Urothelium cell line (cell line): ENCODE measurements around the gene ITLN2.
"Not testable (repeated sequence)": the region's sequence is repeated elsewhere in the genome, so short reads cannot be mapped to it uniquely, and the experiment has no call there.

ENCODE experiments used
- DNase-seq: peaks from one replicate; pipeline ENCODE4 v3.0.0; 2011; ENCODE audit warnings: low spot score, mixed read lengths
- FAIRE-seq: peaks from 2 replicates; lab custom pipeline; 2011; peaks lifted over from hg19 to GRCh38; lab: Jason Lieb, UNC

Gene ITLN2

GRCh38 chr1:160910170-160910750 is 44.3 kb downstream of the ITLN2 start:
- DNase-seq (no peak), FAIRE-seq (no peak)

DNA sequence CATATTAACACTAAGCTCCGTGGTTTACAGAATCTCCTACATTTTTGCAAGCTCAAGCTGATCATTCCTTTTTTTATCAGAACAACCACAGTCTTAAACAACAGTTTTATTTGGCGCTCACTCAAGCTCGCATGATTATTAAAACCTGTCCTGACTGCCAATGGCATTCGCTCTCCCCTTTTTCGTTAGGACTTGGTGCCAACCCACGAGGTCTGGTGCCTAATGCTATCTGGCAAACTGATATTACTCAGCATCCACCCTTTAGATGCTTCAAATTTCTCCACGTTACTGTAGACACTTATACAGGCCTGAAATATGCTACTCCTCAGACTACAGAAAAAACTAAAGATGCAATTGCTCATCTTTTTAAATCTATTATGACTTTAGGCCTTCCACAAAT is 46.6 kb downstream of the ITLN2 start:
- DNase-seq (no peak), FAIRE-seq (no peak)

- FAIRE-seq, result no peak
- DNase-seq, result no peak
Observed at GRCh38 chr1:160905617-160905989, 49.0 kb downstream of the ITLN2 start.

GRCh38 chr1:160904783-160905616 is 49.6 kb downstream of the ITLN2 start:
- FAIRE-seq (no peak), DNase-seq (no peak)

GRCh38 chr1:160902251-160902650 is 52.4 kb downstream of the ITLN2 start:
- DNase-seq, FAIRE-seq: not testable (repeated sequence)

- no peak for FAIRE-seq
- no peak for DNase-seq
Observed at GRCh38 chr1:160901768-160902167, 52.8 kb downstream of the ITLN2 start.

GRCh38 chr1:160900683-160901082 is 53.9 kb downstream of the ITLN2 start:
- not testable (repeated sequence) for DNase-seq, FAIRE-seq
